IPS-18c (cell line): Measurements from ENCODE around the gene KDM2B.

Experiments
- H3K4me3 ChIP-seq: 2 replicates; pipeline ENCODE4 v1.7.0; 2013; ENCODE audit warnings: low read depth, mild to moderate bottlenecking, low read length, moderate library complexity; ENCODE audit not compliant: insufficient read depth
- H3K9me3 ChIP-seq: one replicate; pipeline ENCODE4 v1.6.1; 2013; ENCODE audit warnings: mild to moderate bottlenecking, low read length, moderate library complexity; ENCODE audit not compliant: control insufficient read depth, insufficient read depth

Gene KDM2B

GRCh38 chr12:121575051-121575450 lies 5.8 kb downstream of the KDM2B start:
- Histone ChIP-seq H3K4me3 (no peak overlapping the region), H3K9me3 (no peaks in the 10 kb centered on the region)

GRCh38 chr12:121574025-121574424 lies 6.8 kb downstream of the KDM2B start:
- Histone ChIP-seq H3K4me3 (no peak overlapping the region), H3K9me3 (no peaks in the 10 kb centered on the region)

GRCh38 chr12:121571920-121572319 lies 8.9 kb downstream of the KDM2B start:
- Histone ChIP-seq H3K4me3 (no peak overlapping the region), H3K9me3 (no peaks in the 10 kb centered on the region)

- H3K9me3 ChIP-seq = no peaks in the 10 kb centered on the region
- H3K4me3 ChIP-seq = no peak overlapping the region
These were observed 10.1 kb downstream of the KDM2B start for GRCh38 chr12:121570467-121571283.

GRCh38 chr12:121568971-121569751 lies 11.7 kb downstream of the KDM2B start:
- H3K4me3 ChIP-seq = no peak overlapping the region
- no peaks in the 10 kb centered on the region for H3K9me3 ChIP-seq

GRCh38 chr12:121568518-121568917 lies 12.3 kb downstream of the KDM2B start:
- Histone ChIP-seq H3K4me3 (no peak overlapping the region), H3K9me3 (no peaks in the 10 kb centered on the region)

- H3K9me3 ChIP-seq = no peaks in the 10 kb centered on the region
These were observed 15.7 kb downstream of the KDM2B start for GRCh38 chr12:121565076-121565475.

GRCh38 chr12:121562488-121562887 lies 18.3 kb downstream of the KDM2B start:
- H3K4me3 ChIP-seq = no peak overlapping the region
- H3K9me3 ChIP-seq = no peaks in the 10 kb centered on the region

More at GRCh38 chr12:121565076-121565475, 15.7 kb downstream of the KDM2B start:
- H3K4me3 ChIP-seq = no peak overlapping the region

GRCh38 chr12:121561009-121561395 lies 19.8 kb downstream of the KDM2B start:
- no peak overlapping the region for H3K4me3 ChIP-seq

GRCh38 chr12:121560392-121561008 lies 20.3 kb downstream of the KDM2B start:
- no peaks in the 10 kb centered on the region for H3K9me3 ChIP-seq

More at GRCh38 chr12:121561009-121561395, 19.8 kb downstream of the KDM2B start:
- no peaks in the 10 kb centered on the region for H3K9me3 ChIP-seq

GRCh38 chr12:121558956-121559355 lies 21.9 kb downstream of the KDM2B start:
- no peaks in the 10 kb centered on the region for H3K9me3 ChIP-seq
- no peak overlapping the region for H3K4me3 ChIP-seq

More at GRCh38 chr12:121560392-121561008, 20.3 kb downstream of the KDM2B start:
- no peak overlapping the region for H3K4me3 ChIP-seq

GRCh38 chr12:121550974-121551634 lies 29.7 kb downstream of the KDM2B start:
- Histone ChIP-seq H3K9me3 (no peaks in the 10 kb centered on the region), H3K4me3 (no peak overlapping the region)

GRCh38 chr12:121549075-121549474 lies 31.7 kb downstream of the KDM2B start:
- Histone ChIP-seq H3K4me3 (no peak overlapping the region), H3K9me3 (no peaks in the 10 kb centered on the region)

- no peak overlapping the region for H3K4me3 ChIP-seq
- H3K9me3 ChIP-seq = no peaks in the 10 kb centered on the region
These were observed 35.3 kb downstream of the KDM2B start for GRCh38 chr12:121545480-121545879.

- Histone ChIP-seq H3K4me3 (no peak overlapping the region), H3K9me3 (no peaks in the 10 kb centered on the region)
These were observed 37.0 kb downstream of the KDM2B start for GRCh38 chr12:121543786-121544185.

GRCh38 chr12:121539908-121540307 lies 40.9 kb downstream of the KDM2B start:
- Histone ChIP-seq H3K9me3 (no peaks in the 10 kb centered on the region), H3K4me3 (no peak overlapping the region)

- Histone ChIP-seq H3K9me3 (no peaks in the 10 kb centered on the region), H3K4me3 (no peak overlapping the region)
These were observed 42.1 kb downstream of the KDM2B start for GRCh38 chr12:121538699-121539061.
